Epidermal melanocyte (primary cell): ENCODE data around the gene CALML3.

ENCODE experiments used
- DNase-seq: peaks from one replicate; pipeline ENCODE4 v3.0.0; 2011; ENCODE audit warnings: low spot score; ENCODE audit not compliant: insufficient read length

The CALML3 gene

GRCh38 chr10:5525561-5526341 is 990 bp downstream of the CALML3 start:
- DNase-seq: no peak

GRCh38 chr10:5526691-5527331 is 2.0 kb downstream of the CALML3 start:
- DNase-seq: no peak

- no peak for DNase-seq
Observed at GRCh38 chr10:5527332-5528200, 2.8 kb downstream of the CALML3 start.

GRCh38 chr10:5528989-5529701 is 4.4 kb downstream of the CALML3 start:
- no peak for DNase-seq

GRCh38 chr10:5529702-5530411 is 5.1 kb downstream of the CALML3 start:
- DNase-seq: no peak

GRCh38 chr10:5530412-5530806 is 5.6 kb downstream of the CALML3 start:
- DNase-seq: no peak

- DNase-seq: no peak
Observed at GRCh38 chr10:5530846-5531557, 6.2 kb downstream of the CALML3 start.

- no peak for DNase-seq
Observed at GRCh38 chr10:5531558-5532306, 7.0 kb downstream of the CALML3 start.

GRCh38 chr10:5532307-5532605 is 7.5 kb downstream of the CALML3 start:
- no peak for DNase-seq

GRCh38 chr10:5532618-5533097 is 7.9 kb downstream of the CALML3 start:
- no peak for DNase-seq

GRCh38 chr10:5533098-5533731 is 8.5 kb downstream of the CALML3 start:
- no peak for DNase-seq

GRCh38 chr10:5534051-5534821 is 9.5 kb downstream of the CALML3 start:
- DNase-seq: no peak

- DNase-seq: peak; percentile 70
Observed at GRCh38 chr10:5534880-5535856, 10.4 kb downstream of the CALML3 start.

GRCh38 chr10:5536486-5537081 is 11.8 kb downstream of the CALML3 start:
- DNase-seq: no peak

- no peak for DNase-seq
Observed at GRCh38 chr10:5537684-5538083, 12.9 kb downstream of the CALML3 start.

- no peak for DNase-seq
Observed at GRCh38 chr10:5538446-5538845, 13.7 kb downstream of the CALML3 start.
